H1 (cell line): ENCODE measurements around the gene VASP. TPM values are rescaled to one million over a fixed set of nuclear protein-coding genes. Genes with fewer than 3 reads are reported as not detected.
A peak's percentile ranks its signal among the peaks of the same experiment; 100 is the strongest.

Source experiments
- CTCF ChIA-PET: fragments of 300-600 bp; sonication (Branson Sonifier 250); formaldehyde crosslinking; loops from one replicate; lab custom pipeline; 2021; ENCODE audit not compliant: partially characterized antibody; lab: Charles Lee
- POLR2A ChIA-PET: fragments of 300-600 bp; sonication (Branson Sonifier 250); formaldehyde crosslinking; loops from one replicate; lab custom pipeline; 2021; ENCODE audit warnings: inconsistent platforms; ENCODE audit not compliant: partially characterized antibody; lab: Charles Lee
- DNase-seq, 2 experiments: peaks; one replicate each; pipeline versions ENCODE4 v3.0.0 to v3.0.0-alpha.2; 2010 to 2022; ENCODE audit warnings: low spot score in 2 of 2, low read depth in 1 of 2, mixed read lengths in 1 of 2
- FAIRE-seq: peaks from 2 replicates; lab custom pipeline; 2011; peaks lifted over from hg19 to GRCh38; lab: Jason Lieb, UNC
- H2AFZ ChIP-seq: 2 replicates; pipeline ENCODE4 v1.8.1; 2012; ENCODE audit warnings: low read length, inconsistent platforms
- H2AK5ac ChIP-seq: 2 replicates; pipeline ENCODE4 v1.6.1; 2013; ENCODE audit warnings: low read depth, low read length
- H2BK120ac ChIP-seq: replicated peaks from 2 replicates; pipeline ENCODE3; 2013; ENCODE audit warnings: low read depth, low read length, inconsistent platforms
- H2BK12ac ChIP-seq: 2 replicates; pipeline ENCODE4 v1.6.1; 2013; ENCODE audit warnings: low read depth, low read length
- H2BK15ac ChIP-seq: 2 replicates; pipeline ENCODE4 v1.6.1; 2013; ENCODE audit warnings: low read length
- H2BK20ac ChIP-seq: 2 replicates; pipeline ENCODE4 v1.6.1; 2013; ENCODE audit warnings: low read length
- H2BK5ac ChIP-seq: 2 replicates; pipeline ENCODE4 v1.6.1; 2013; ENCODE audit warnings: low read depth, low read length
- H3K14ac ChIP-seq: 2 replicates; pipeline ENCODE4 v1.6.1; 2013; ENCODE audit warnings: inconsistent platforms; ENCODE audit not compliant: insufficient read length
- H3K18ac ChIP-seq: 2 replicates; pipeline ENCODE4 v1.6.1; 2013; ENCODE audit warnings: low read length; ENCODE audit errors: extremely low read depth
- H3K23ac ChIP-seq: 2 replicates; pipeline ENCODE4 v1.6.1; 2013; ENCODE audit warnings: inconsistent platforms; ENCODE audit not compliant: insufficient read length
- H3K23me2 ChIP-seq: 2 replicates; pipeline ENCODE4 v1.6.1; 2013; ENCODE audit warnings: low read depth, low read length
- H3K27ac ChIP-seq: 2 replicates; pipeline ENCODE4 v1.6.1; 2011; ENCODE audit warnings: low read depth, low read length, inconsistent platforms
- H3K27me3 ChIP-seq, 4 experiments: replicated peaks in 1 of 4; 1 replicate in 1 of 4; 2 replicates in 3 of 4; pipeline versions ENCODE4 v1.6.1 to v1.8.1; 2011 to 2013; ENCODE audit warnings: low read length in 3 of 4, mild to moderate bottlenecking in 3 of 4, inconsistent platforms in 2 of 4, mixed read lengths in 2 of 4, moderate library complexity in 1 of 4; ENCODE audit not compliant: control insufficient read depth in 3 of 4, insufficient read depth in 3 of 4; ENCODE audit errors: extremely low read depth in 1 of 4
- H3K36me3 ChIP-seq, 4 experiments: 2 replicates each; pipeline versions ENCODE4 v1.6.1 to v1.8.1; 2011 to 2013; ENCODE audit warnings: mild to moderate bottlenecking in 4 of 4, low read length in 3 of 4, moderate library complexity in 2 of 4, control low read depth in 1 of 4, inconsistent platforms in 1 of 4; ENCODE audit not compliant: insufficient read depth in 4 of 4, control insufficient read depth in 2 of 4
- H3K4ac ChIP-seq: replicated peaks from 2 replicates; pipeline ENCODE3; 2013; ENCODE audit warnings: low read length, low read depth, mixed read lengths, inconsistent platforms; ENCODE audit not compliant: insufficient read length
- H3K4me1 ChIP-seq, 4 experiments: replicated peaks in 1 of 4; 1 replicate in 1 of 4; 2 replicates in 3 of 4; pipeline versions ENCODE4 v1.6.1 to v1.8.1; 2011 to 2013; ENCODE audit warnings: low read length in 3 of 4, inconsistent platforms in 2 of 4, mixed read lengths in 1 of 4; ENCODE audit not compliant: insufficient read depth in 4 of 4, control insufficient read depth in 3 of 4
- H3K4me2 ChIP-seq, 2 experiments: 2 replicates each; pipeline versions ENCODE4 v1.6.1 to v1.8.1; 2011 to 2013; ENCODE audit warnings: low read depth in 2 of 2, low read length in 2 of 2, control low read depth in 1 of 2, inconsistent platforms in 1 of 2, mild to moderate bottlenecking in 1 of 2; ENCODE audit not compliant: insufficient read depth in 1 of 2
- H3K4me3 ChIP-seq, 4 experiments: fragments of 200-600, 300-600 bp in 1 of 4; sonication (generic), shearing (Covaris generic), sonication (Bioruptor Twin) in 1 of 4; 2 replicates each; pipeline versions ENCODE4 v1.5.1 to v1.8.1; 2011 to 2016; ENCODE audit warnings: low read length in 4 of 4, low read depth in 3 of 4, control low read depth in 2 of 4, inconsistent platforms in 2 of 4, mild to moderate bottlenecking in 2 of 4, mixed read lengths in 1 of 4, moderate library complexity in 1 of 4; ENCODE audit not compliant: insufficient read depth in 2 of 4; ENCODE audit errors: extremely low read depth in 1 of 4
- H3K56ac ChIP-seq: replicated peaks from 2 replicates; pipeline ENCODE3; 2013; ENCODE audit warnings: low read depth, mild to moderate bottlenecking, mixed read lengths, low read length, inconsistent platforms; ENCODE audit not compliant: insufficient read length
- H3K79me1 ChIP-seq: 2 replicates; pipeline ENCODE4 v1.6.1; 2013; ENCODE audit warnings: low read depth, low read length, control low read depth
- H3K79me2 ChIP-seq, 2 experiments: 2 replicates each; pipeline versions ENCODE4 v1.6.1 to v1.8.1; 2012 to 2013; ENCODE audit warnings: low read length in 2 of 2, mild to moderate bottlenecking in 2 of 2, inconsistent platforms in 1 of 2; ENCODE audit not compliant: insufficient read depth in 2 of 2, control insufficient read depth in 1 of 2
- H3K9ac ChIP-seq, 4 experiments: replicated peaks in 1 of 4; 1 replicate in 1 of 4; 2 replicates in 3 of 4; pipeline versions ENCODE4 v1.6.1 to v1.8.1; 2011 to 2013; ENCODE audit warnings: low read depth in 3 of 4, low read length in 3 of 4, control low read depth in 2 of 4, mild to moderate bottlenecking in 2 of 4, moderate library complexity in 2 of 4, inconsistent platforms in 1 of 4; ENCODE audit errors: extremely low read depth in 1 of 4
- H3K9me3 ChIP-seq, 2 experiments: 2 replicates each; pipeline versions ENCODE4 v1.6.1 to v1.8.1; 2012 to 2013; ENCODE audit warnings: mild to moderate bottlenecking in 2 of 2, moderate library complexity in 2 of 2, control low read depth in 1 of 2, inconsistent platforms in 1 of 2, low read depth in 1 of 2, low read length in 1 of 2, mixed read lengths in 1 of 2; ENCODE audit not compliant: insufficient read depth in 2 of 2
- H4K20me1 ChIP-seq, 2 experiments: replicated peaks in 1 of 2; 2 replicates each; pipeline versions ENCODE3 to v1.8.1; 2011 to 2013; ENCODE audit warnings: inconsistent platforms in 2 of 2, low read length in 2 of 2, mild to moderate bottlenecking in 1 of 2; ENCODE audit not compliant: insufficient read depth in 2 of 2, control insufficient read depth in 1 of 2
- H4K5ac ChIP-seq: 2 replicates; pipeline ENCODE4 v1.6.1; 2013; ENCODE audit warnings: low read length, low read depth, mixed read lengths, inconsistent platforms; ENCODE audit not compliant: insufficient read length
- H4K8ac ChIP-seq: 2 replicates; pipeline ENCODE4 v1.8.0; 2013; ENCODE audit warnings: mild to moderate bottlenecking, moderate library complexity, low read length, inconsistent platforms; ENCODE audit not compliant: insufficient read depth; ENCODE audit errors: extremely low read depth
- H4K91ac ChIP-seq: replicated peaks from 2 replicates; pipeline ENCODE3; 2013; ENCODE audit warnings: low read length, mixed read lengths, inconsistent platforms; ENCODE audit not compliant: insufficient read length
- ATF2 ChIP-seq: IDR thresholded peaks from 2 replicates; pipeline ENCODE4 v1.6.1; 2012; ENCODE audit warnings: low read length, inconsistent platforms
- BCL11A ChIP-seq, 2 experiments: IDR thresholded peaks; one replicate each; pipeline ENCODE4 v1.6.1; 2011; ENCODE audit warnings: low read depth in 2 of 2, low read length in 2 of 2, mild to moderate bottlenecking in 2 of 2
- CBX8 ChIP-seq: fragments of 300-800, 300-1000 bp; sonication (generic); IDR thresholded peaks from 2 replicates; pipeline ENCODE4 v1.7.1; 2016; ENCODE audit warnings: low read depth, low read length, borderline replicate concordance
- E2F6 ChIP-seq: IDR thresholded peaks from 2 replicates; pipeline ENCODE4 v1.6.1; 2012; ENCODE audit warnings: inconsistent platforms
- JUN ChIP-seq: IDR thresholded peaks from 2 replicates; pipeline ENCODE4 v1.6.1; 2011; ENCODE audit warnings: low read depth, mild to moderate bottlenecking, improper control_type of control experiment, low read length
- JUND ChIP-seq: IDR thresholded peaks from 2 replicates; pipeline ENCODE4 v1.6.1; 2011; ENCODE audit warnings: mild to moderate bottlenecking, improper control_type of control experiment, low read length
- KDM4A ChIP-seq: IDR thresholded peaks from one replicate; pipeline ENCODE4 v1.7.1; 2012; ENCODE audit warnings: low read depth, mild to moderate bottlenecking, moderate library complexity, low read length, inconsistent platforms; ENCODE audit not compliant: severe bottlenecking
- MAFK ChIP-seq: IDR thresholded peaks from 2 replicates; pipeline ENCODE4 v1.6.1; 2012; ENCODE audit warnings: low read depth, mild to moderate bottlenecking, improper control_type of control experiment, low read length
- RFX5 ChIP-seq: IDR thresholded peaks from 2 replicates; pipeline ENCODE4 v1.6.1; 2011; ENCODE audit warnings: low read depth, low read length, improper control_type of control experiment, borderline replicate concordance
- TBP ChIP-seq: IDR thresholded peaks from 2 replicates; pipeline ENCODE4 v1.6.1; 2011; ENCODE audit warnings: low read depth, low read length, improper control_type of control experiment
- polyA plus RNA-seq, 7 experiments: library from polyadenylated mRNA; depleted of rRNA in 3 of 7; stranded (reverse) in 5 of 7; unstranded in 2 of 7; fragments of >200 nt in 5 of 7; fragments of 200-250 nt in 2 of 7; gene quantifications; 1 replicate in 5 of 7; 2 replicates in 1 of 7; 4 replicates in 1 of 7; pipeline versions ENCODE4 v1.2.1 to v1.2.3, GENCODE V29; 2011 to 2013; ENCODE audit warnings: missing spikeins in 2 of 7, mixed read lengths in 2 of 7
- total RNA-seq: library from RNA; stranded (reverse); fragmentation: NEBNext Ultra II Directional; extraction: Animal tissue kit (Norgen Biotek cat#: 25700); gene quantifications from 2 replicates; pipeline ENCODE4 v1.2.1, GENCODE V29; 2021

Gene VASP
- total and polyA plus RNA-seq, 2 of the 8 experiments (the other 6 are each of a cell fraction or from before 2014, with no cell fraction given), result 89.7 to 135 TPM

GRCh38 chr19:45457776-45458175, 49.5 kb upstream of the VASP start:
- no peak for DNase-seq
- CTCF ChIA-PET, result interaction anchor here (0.9 to 3.9 kb wide), 5 partner anchors 8 to 21 kb away, joined by 3 to 32 read pairs (median 5); partner anchors contain the start of gene FOSB

More at GRCh38 chr19:45457776-45458175, 49.5 kb upstream of the VASP start:
- H3K14ac ChIP-seq, result no peak overlapping the region
- H3K9ac ChIP-seq, result no peak overlapping the region
- peaks cover 0 to 11% (median 5%) of the 10 kb centered on the region in 4 experiments; a peak in 5 of 7 replicates for H3K4me1 ChIP-seq
- no peak for FAIRE-seq
- no peaks in the 10 kb centered on the region; the same call in 1 of the 2 replicates for H3K79me1 ChIP-seq
- no peak overlapping the region for H3K4me2 ChIP-seq
- no peak overlapping the region for H4K5ac ChIP-seq
- H4K91ac ChIP-seq, result no peak overlapping the region
- no peak overlapping the region for H2BK12ac ChIP-seq
- no peaks in the 10 kb centered on the region for H3K36me3 ChIP-seq
- H3K23me2 ChIP-seq, result peaks cover 2% of the 10 kb centered on the region; the same call in 1 of the 2 replicates
- no peak overlapping the region for H2AFZ ChIP-seq
- H2BK20ac ChIP-seq, result no peak overlapping the region
- H3K27ac ChIP-seq, result no peak overlapping the region
- no peaks in the 10 kb centered on the region for H3K9me3 ChIP-seq
- no peak overlapping the region for H3K4me3 ChIP-seq
- H2BK120ac ChIP-seq, result no peak overlapping the region
- H2BK15ac ChIP-seq, result peak overlapping the region; percentile 72; the same call in 1 of the 2 replicates
- H3K27me3 ChIP-seq, result no peaks in the 10 kb centered on the region; a peak in 3 of 7 replicates
- H4K20me1 ChIP-seq, result no peaks in the 10 kb centered on the region
- no peak overlapping the region for H3K4ac ChIP-seq
- TF ChIP-seq E2F6 (no peak), KDM4A (no peak), TBP (no peak), JUND (no peak), JUN (no peak), RFX5 (no peak), CBX8 (no peak), BCL11A (IDR thresholded peaks at IDR 0.05; ENCODE audit: low read depth in 2 of 2, low read length in 2 of 2) (no peak), ATF2 (no peak), MAFK (no peak)
- TF ChIP-seq, all 59 proteins: peak for 0
- Histone ChIP-seq H2BK5ac (no peak overlapping the region), H2AK5ac (peak overlapping the region; percentile 45; the same call in 1 of the 2 replicates), H4K8ac (no peak overlapping the region), H3K79me2 (no peaks in the 10 kb centered on the region), H3K23ac (no peak overlapping the region), H3K18ac (no peak overlapping the region), H3K56ac (no peak overlapping the region)
- POLR2A ChIA-PET, result interaction anchor here (1.6 to 3.0 kb wide), 2 partner anchors 11 to 42 kb away, joined by 5 to 41 read pairs; partner anchors contain the start of gene FOSB
